ENCODE data around the gene ENTPD1.

The ENTPD1 gene

GRCh38 chr10:95820363-95820762 lies 64.4 kb downstream of the ENTPD1 start:
- Histone ChIP-seq H3K9me2 (replicated peaks; ENCODE audit: insufficient read depth, low read length) (no peaks in the 10 kb centered on the region), H3K36me3 (ENCODE audit: low read length) (no peaks in the 10 kb centered on the region), H2AFZ (ENCODE audit: low read depth, low read length, severe bottlenecking) (no peak overlapping the region), H3K9me3 (ENCODE audit: insufficient read depth, low read length) (no peaks in the 10 kb centered on the region), H3K9ac (ENCODE audit: low read length) (no peak overlapping the region), H4K20me1 (ENCODE audit: low read depth, low read length) (no peaks in the 10 kb centered on the region), H3F3A (ENCODE audit: insufficient read depth) (no peaks in the 10 kb centered on the region), H3K27me3 (ENCODE audit: low read length) (no peaks in the 10 kb centered on the region), H3K4me2 (ENCODE audit: low read depth, low read length, poor library complexity, severe bottlenecking) (peak overlapping the region; percentile 18), H3K4me3 (ENCODE audit: insufficient read depth, low read length, poor library complexity, severe bottlenecking) (no peak overlapping the region), H3K27ac (ENCODE audit: low read depth, low read length) (no peak overlapping the region; the same call in 1 of the 2 replicates), H3K79me2 (ENCODE audit: insufficient read depth, low read length) (no peaks in the 10 kb centered on the region)
- TF ChIP-seq CTCF (IDR thresholded peaks at IDR 0.05; ENCODE audit: insufficient read depth, low read length, poor library complexity, severe bottlenecking) (no peak), EZH2phosphoT487 (conservative IDR thresholded peaks at IDR 0.05; ENCODE audit: low read length) (no peak)

GRCh38 chr10:95821720-95822119 lies 65.8 kb downstream of the ENTPD1 start:
- Histone ChIP-seq H3K4me2 (ENCODE audit: low read depth, low read length, poor library complexity, severe bottlenecking) (no peak overlapping the region), H3K4me3 (ENCODE audit: insufficient read depth, low read length, poor library complexity, severe bottlenecking) (no peak overlapping the region), H3K9me2 (replicated peaks; ENCODE audit: insufficient read depth, low read length) (no peaks in the 10 kb centered on the region), H3K9ac (ENCODE audit: low read length) (no peak overlapping the region), H3K36me3 (ENCODE audit: low read length) (no peaks in the 10 kb centered on the region), H3K79me2 (ENCODE audit: insufficient read depth, low read length) (no peaks in the 10 kb centered on the region), H3K9me3 (ENCODE audit: insufficient read depth, low read length) (no peaks in the 10 kb centered on the region), H3K27ac (ENCODE audit: low read depth, low read length) (no peak overlapping the region), H4K20me1 (ENCODE audit: low read depth, low read length) (no peaks in the 10 kb centered on the region), H2AFZ (ENCODE audit: low read depth, low read length, severe bottlenecking) (no peak overlapping the region), H3F3A (ENCODE audit: insufficient read depth) (no peaks in the 10 kb centered on the region), H3K27me3 (ENCODE audit: low read length) (no peaks in the 10 kb centered on the region)
- TF ChIP-seq EZH2phosphoT487 (conservative IDR thresholded peaks at IDR 0.05; ENCODE audit: low read length) (no peak), CTCF (IDR thresholded peaks at IDR 0.05; ENCODE audit: insufficient read depth, low read length, poor library complexity, severe bottlenecking) (no peak)

GRCh38 chr10:95830044-95830443 lies 74.1 kb downstream of the ENTPD1 start:
- no peaks in the 10 kb centered on the region for H3K36me3 ChIP-seq (ENCODE audit: low read length)
- H3K27ac ChIP-seq (ENCODE audit: low read depth, low read length): no peak overlapping the region
- no peaks in the 10 kb centered on the region for H3K9me2 ChIP-seq (replicated peaks; ENCODE audit: insufficient read depth, low read length)
- H3F3A ChIP-seq (ENCODE audit: insufficient read depth): peaks cover 22% of the 10 kb centered on the region
- no peak for TF ChIP-seq EZH2phosphoT487 (conservative IDR thresholded peaks at IDR 0.05; ENCODE audit: low read length)
- no peak for TF ChIP-seq CTCF (IDR thresholded peaks at IDR 0.05; ENCODE audit: insufficient read depth, low read length, poor library complexity, severe bottlenecking)
- no peaks in the 10 kb centered on the region for H3K79me2 ChIP-seq (ENCODE audit: insufficient read depth, low read length)
- no peak overlapping the region for H3K4me3 ChIP-seq (ENCODE audit: insufficient read depth, low read length, poor library complexity, severe bottlenecking)
- no peaks in the 10 kb centered on the region for H3K27me3 ChIP-seq (ENCODE audit: low read length)
- no peak overlapping the region for H2AFZ ChIP-seq (ENCODE audit: low read depth, low read length, severe bottlenecking)
- H3K9me3 ChIP-seq (ENCODE audit: insufficient read depth, low read length): no peaks in the 10 kb centered on the region
- no peak overlapping the region for H3K4me2 ChIP-seq (ENCODE audit: low read depth, low read length, poor library complexity, severe bottlenecking)
- no peaks in the 10 kb centered on the region for H4K20me1 ChIP-seq (ENCODE audit: low read depth, low read length)
- H3K9ac ChIP-seq (ENCODE audit: low read length): no peak overlapping the region

All from SU-DHL-6 (cell line).